ENCODE results near the gene TGFBR3. TPM values are rescaled to one million over a fixed set of nuclear protein-coding genes. Genes with fewer than 3 reads are reported as not detected.

Gene TGFBR3
- total and polyA plus RNA-seq, 10 donors: 5.2 to 254 (median 166) TPM

GRCh38 chr1:91718877-91719276 lies 167.1 kb downstream of the TGFBR3 start:
- TF ChIP-seq POLR2AphosphoS5 (IDR thresholded peaks at IDR 0.05): no peak
- TF ChIP-seq CTCF (IDR thresholded peaks at IDR 0.05 in 8 of 11, conservative IDR thresholded peaks at IDR 0.05 in 3 of 11): no peak
- TF ChIP-seq POLR2A (IDR thresholded peaks at IDR 0.05): no peak
- WGBS, 5 donors: 90 to 98% (median 93%) methylated on average over 5 of the region's 5 CpGs
- H3K4me3 ChIP-seq: no peak overlapping the region
- H3K9me3 ChIP-seq: no peaks in the 10 kb centered on the region
- H3K27me3 ChIP-seq (replicated peaks in 1 of 7): no peaks in the 10 kb centered on the region
- no peak for DNase-seq
- intact Hi-C loops (cut with DNase I; ENCODE audit: low total_unique reads): no loop called here
- H3K36me3 ChIP-seq: peaks cover 0 to 93% (median 34%) of the 10 kb centered on the region in 6 donors
- peak overlapping the region in 3 of 8 donors; percentile 12 to 60 (median 13) for H3K27ac ChIP-seq
- H3K4me1 ChIP-seq: peaks cover 0 to 8% (median 4%) of the 10 kb centered on the region in 6 donors

- WGBS, 5 donors: 73 to 94% (median 79%) methylated on average over 2 of the region's 2 CpGs
- TF ChIP-seq POLR2A (IDR thresholded peaks at IDR 0.05) (no peak), CTCF (IDR thresholded peaks at IDR 0.05 in 8 of 11, conservative IDR thresholded peaks at IDR 0.05 in 3 of 11) (no peak), POLR2AphosphoS5 (IDR thresholded peaks at IDR 0.05) (no peak)
- H3K9me3 ChIP-seq: no peaks in the 10 kb centered on the region
- no peak overlapping the region for H3K4me3 ChIP-seq
- DNase-seq: no peak
- H3K4me1 ChIP-seq: peaks cover 0 to 13% (median 9%) of the 10 kb centered on the region in 6 donors
- peaks cover 0 to 89% (median 34%) of the 10 kb centered on the region in 6 donors for H3K36me3 ChIP-seq
- intact Hi-C loops (cut with DNase I; ENCODE audit: low total_unique reads): no loop called here
- H3K27ac ChIP-seq: no peak overlapping the region
- H3K27me3 ChIP-seq (replicated peaks in 1 of 7): no peaks in the 10 kb centered on the region
Observed at GRCh38 chr1:91718368-91718767, 167.6 kb downstream of the TGFBR3 start.

- Histone ChIP-seq H3K4me3 (no peak overlapping the region), H3K9me3 (no peaks in the 10 kb centered on the region), H3K27me3 (replicated peaks in 1 of 7) (no peaks in the 10 kb centered on the region), H3K27ac (no peak overlapping the region), H3K4me1 (peaks cover 3 to 19% (median 14%) of the 10 kb centered on the region in 6 donors), H3K36me3 (peaks cover 0 to 89% (median 34%) of the 10 kb centered on the region in 6 donors)
- DNase-seq: no peak
- intact Hi-C loops (cut with DNase I; ENCODE audit: low total_unique reads): no loop called here
- TF ChIP-seq CTCF (IDR thresholded peaks at IDR 0.05 in 8 of 11, conservative IDR thresholded peaks at IDR 0.05 in 3 of 11): no peak
- no peak for TF ChIP-seq POLR2A (IDR thresholded peaks at IDR 0.05)
- 62 to 80% (median 70%) methylated on average over 2 of the region's 2 CpGs for WGBS, 5 donors
Observed at GRCh38 chr1:91717839-91718238, 168.1 kb downstream of the TGFBR3 start.

- intact Hi-C loops (cut with DNase I; ENCODE audit: low total_unique reads): no loop called here
- no peaks in the 10 kb centered on the region for H3K9me3 ChIP-seq
- H3K27ac ChIP-seq: peak overlapping the region in 2 of 8 donors; percentile 16 to 40
- 70 to 92% (median 82%) methylated on average over 3 of the region's 3 CpGs for WGBS, 5 donors
- H3K4me1 ChIP-seq: peaks cover 8 to 32% (median 25%) of the 10 kb centered on the region in 6 donors
- no peaks in the 10 kb centered on the region for H3K27me3 ChIP-seq (replicated peaks in 1 of 7)
- H3K36me3 ChIP-seq: peaks cover 0 to 86% (median 31%) of the 10 kb centered on the region in 6 donors
- no peak for TF ChIP-seq POLR2A (IDR thresholded peaks at IDR 0.05)
- no peak for TF ChIP-seq POLR2AphosphoS5 (IDR thresholded peaks at IDR 0.05)
- TF ChIP-seq CTCF (IDR thresholded peaks at IDR 0.05 in 8 of 11, conservative IDR thresholded peaks at IDR 0.05 in 3 of 11): no peak
- H3K4me3 ChIP-seq: no peak overlapping the region
- DNase-seq: no peak
Observed at GRCh38 chr1:91716339-91716738, 169.6 kb downstream of the TGFBR3 start.
